Activated CD4-positive, alpha-beta T cell treated with anti-CD3 and anti-CD28 coated beads, Interleukin-2, amount 50 U/mL, for 4 hours (primary cell): ENCODE results near the gene CDK6.
A peak's percentile ranks its signal among the peaks of the same experiment; 100 is the strongest.

Experiments used
- DNase-seq, 2 experiments: peaks; one replicate each; pipeline ENCODE4 v3.0.0-alpha.2; 2020

CDK6 gene

DNA sequence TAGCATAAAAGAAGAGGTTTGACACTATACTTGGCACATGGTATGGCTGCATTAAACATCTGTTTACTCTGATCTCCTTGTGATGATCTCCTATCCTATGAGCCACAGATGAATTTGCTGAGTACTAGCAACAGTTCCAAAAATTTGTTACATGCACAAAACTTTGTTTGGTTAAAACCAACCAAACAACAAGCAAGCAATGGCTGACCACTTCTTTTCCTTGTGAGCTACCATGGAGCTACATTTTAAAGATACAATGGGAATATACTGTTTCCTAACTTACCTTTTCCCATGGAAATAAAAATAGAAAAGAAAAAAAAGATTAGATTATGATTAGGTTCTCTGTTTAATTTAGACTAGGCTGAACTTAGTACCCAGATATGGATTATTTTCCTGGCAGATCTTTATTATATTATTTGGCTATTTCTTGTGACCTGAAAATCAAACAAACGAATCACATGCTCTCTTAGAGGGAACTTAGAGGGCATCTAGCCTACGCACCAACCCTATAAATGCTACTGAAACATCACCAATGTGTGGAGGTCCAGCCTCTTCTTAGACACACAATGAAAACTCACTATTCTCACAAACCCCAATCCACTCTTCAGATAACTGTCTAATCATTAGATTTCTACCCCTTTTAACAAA is 166.0 kb downstream of the CDK6 start:
- DNase-seq: no peak

DNA sequence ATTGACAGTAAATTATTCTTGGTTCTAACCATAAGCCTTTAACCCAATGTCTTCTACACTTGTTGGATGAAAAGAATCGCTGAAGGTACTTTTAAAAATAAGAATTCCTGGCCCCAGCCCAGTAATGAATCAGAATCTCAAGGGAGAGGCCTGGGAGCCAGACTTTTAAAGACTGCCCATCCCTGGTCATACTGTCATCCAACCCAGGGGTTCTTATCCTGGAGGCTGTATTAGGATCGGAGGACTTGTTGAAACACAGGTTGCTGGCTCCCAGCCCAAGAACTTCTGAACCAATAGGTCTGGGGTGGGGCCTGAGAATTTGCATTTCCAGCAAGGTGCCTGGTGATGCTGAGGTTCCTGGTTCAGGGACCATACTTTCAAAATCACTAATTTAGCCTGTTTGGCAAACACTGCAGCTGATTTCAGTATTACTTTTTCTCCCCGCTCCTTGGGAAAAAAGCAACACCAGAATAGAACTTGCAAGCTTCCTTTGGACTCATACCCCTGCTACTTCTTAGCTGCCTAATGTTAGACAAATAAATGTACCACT is 166.7 kb downstream of the CDK6 start:
- DNase-seq: no peak

DNA sequence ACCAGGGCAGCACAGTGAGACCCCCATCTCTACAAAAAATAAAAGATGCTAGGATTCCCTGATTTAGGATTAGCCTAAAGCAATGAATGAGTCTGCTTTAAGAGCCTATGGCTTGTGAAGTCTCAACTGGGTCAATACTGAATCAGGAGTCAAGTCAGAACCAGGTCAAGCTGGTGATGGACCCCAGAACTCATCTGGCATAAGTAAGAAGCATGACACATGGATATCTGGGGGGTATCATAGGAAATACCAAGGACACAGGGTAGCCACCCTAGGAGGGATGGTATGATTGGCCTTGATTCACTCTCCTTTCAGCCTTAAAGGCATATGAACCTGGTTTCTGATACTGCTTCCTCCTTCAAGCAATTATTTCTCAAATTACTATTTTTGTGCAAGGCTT is 167.8 kb downstream of the CDK6 start:
- DNase-seq: no peak

DNA sequence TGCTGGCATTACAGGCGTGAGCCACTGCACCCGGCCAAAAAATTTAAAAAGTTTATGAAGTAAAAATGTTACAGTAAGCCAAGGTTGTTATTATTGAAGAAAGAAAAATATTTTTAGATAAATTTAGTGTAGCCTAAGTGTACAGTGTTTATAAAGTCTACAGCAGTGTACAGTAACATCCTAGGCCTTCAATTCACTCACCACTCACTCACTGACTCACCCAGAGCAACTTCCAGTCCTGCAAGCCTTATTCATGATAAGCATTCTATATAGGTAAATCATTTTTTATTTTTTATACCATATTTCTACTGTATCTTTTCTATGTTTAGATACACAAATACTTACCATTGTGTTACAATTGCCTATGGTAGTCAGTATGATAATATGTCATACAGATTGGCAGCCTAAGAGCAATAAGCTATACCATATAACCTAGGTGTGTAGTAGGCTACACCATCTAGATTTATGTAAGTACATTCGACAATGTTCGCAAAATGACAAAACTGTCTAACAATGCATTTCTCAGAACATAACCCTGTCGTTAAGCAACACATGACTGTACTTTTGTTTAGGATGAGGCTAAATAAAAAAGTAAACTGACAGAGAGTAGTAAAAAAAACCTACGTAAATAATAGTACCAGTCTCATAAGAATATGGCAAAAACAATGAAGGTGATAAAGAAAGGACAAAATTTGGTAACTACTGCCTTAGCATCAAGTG is 168.4 kb downstream of the CDK6 start:
- no peak for DNase-seq

DNA sequence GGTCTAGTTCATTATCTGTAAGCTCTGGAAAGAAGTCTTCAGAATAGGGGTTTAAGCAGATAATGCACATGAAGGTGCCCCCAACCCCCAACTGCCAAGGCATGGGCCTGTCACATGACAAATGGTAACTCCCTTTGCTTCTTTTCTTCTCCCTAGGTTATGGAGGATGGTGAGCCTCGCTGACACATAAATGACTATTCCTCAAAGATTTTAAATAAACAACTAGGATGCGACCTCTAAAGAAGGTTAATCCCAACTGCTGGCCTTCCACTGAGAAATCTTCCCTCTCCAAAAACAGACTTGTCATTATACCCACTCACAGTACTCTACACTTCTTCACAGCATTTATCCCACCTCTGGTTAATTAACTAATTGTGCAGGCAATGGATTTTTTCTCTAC is 170.4 kb downstream of the CDK6 start:
- no peak for DNase-seq

DNA sequence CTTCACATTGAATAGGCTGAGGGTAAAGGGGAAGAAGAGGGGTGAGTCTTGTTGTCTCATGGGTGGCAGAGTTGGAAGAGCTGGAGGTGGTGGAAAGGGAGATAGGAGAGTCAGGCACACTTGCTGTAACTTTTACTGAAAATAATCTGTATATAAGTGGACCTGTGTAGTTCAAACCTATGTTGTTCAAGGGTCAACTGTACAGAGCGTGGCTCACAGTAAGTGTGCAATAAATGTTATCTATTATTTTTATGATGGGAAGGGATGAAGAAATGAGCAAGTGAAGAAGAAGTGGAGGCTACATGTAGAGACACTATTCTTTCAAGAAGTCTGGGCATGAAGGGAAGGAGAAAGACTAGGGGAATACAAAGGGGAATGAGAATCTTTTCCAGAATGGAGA is 174.7 kb downstream of the CDK6 start:
- no peak for DNase-seq

DNA sequence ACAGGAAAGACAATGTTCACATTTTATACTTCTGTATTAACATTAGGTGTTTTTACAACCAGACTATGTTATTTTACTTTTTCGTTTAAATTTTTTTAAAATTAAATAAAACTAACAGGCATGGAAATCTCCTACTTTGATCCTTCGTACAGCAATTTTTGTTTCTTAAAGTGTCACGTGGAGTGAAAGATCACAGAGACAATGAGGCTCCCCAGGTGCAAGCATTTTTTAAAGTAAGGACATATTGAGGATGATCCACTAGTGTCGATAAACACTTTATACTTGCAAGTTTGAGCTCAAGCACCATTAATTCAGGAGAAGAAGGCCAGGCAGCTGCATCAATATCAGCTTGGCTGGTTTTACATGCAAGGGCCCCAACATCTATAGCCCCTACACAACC is 177.7 kb downstream of the CDK6 start:
- no peak for DNase-seq

DNA sequence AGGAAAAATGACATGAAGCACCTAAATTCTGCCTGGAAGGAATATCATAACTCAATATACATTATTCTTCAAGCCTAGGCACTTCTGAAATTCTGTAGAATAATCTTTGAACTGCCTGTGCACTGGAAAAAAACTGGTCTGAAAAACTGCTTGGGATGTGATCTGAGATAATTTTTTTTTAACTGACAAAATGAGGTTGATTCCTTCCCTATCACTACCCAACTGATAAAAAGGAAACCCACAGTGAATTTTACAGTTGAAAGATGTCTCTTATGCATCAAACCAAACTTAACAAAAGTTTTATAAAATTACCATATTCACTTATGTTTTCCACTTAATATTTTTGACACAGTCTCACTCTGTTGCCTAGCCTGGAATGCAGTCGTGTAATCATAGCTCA is 179.0 kb downstream of the CDK6 start:
- no peak for DNase-seq

DNA sequence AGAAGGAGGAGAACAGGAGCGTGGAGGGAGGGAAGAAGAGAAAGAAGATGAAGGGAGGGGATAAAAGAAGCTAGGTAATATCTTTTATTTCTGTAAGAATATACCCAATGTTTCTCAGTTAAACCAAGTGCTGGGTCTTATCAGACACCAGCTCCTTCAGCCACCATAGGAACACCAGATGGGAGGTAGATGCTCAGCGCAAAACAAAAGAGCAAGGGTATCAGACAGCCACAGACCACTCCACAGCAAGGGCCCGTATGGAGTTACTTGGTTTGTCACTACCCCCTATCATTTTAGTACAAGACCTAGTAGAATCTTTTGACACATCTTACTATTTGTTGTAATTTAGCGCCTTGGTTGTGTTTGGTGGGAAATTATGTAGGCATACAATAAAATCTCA is 180.3 kb downstream of the CDK6 start:
- DNase-seq: no peak

DNA sequence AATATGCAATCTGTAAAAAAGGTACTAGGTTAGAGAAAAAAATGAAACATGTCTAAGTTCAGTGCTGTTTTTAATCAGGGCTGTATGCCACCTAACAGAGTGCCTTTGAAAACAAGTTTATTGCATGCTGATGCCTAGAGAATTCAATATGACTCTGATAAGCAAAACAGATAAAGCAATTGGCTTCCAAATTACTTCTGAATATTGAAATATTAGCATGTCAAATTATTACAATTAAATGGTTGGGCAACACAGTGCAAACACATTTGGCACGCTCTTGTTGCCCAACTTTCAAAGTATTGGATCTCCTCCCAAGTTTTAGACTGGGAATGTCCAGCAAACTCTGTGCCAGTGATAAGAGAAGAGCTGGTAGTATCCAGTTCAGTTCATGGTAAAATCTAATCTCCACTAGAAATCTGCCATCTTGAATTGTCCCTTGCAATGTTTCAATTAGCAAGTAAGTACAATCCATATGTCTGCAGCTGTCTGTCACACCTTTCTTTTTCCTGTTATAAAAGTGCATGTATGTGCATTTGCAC is 181.0 kb downstream of the CDK6 start:
- DNase-seq: no peak

DNA sequence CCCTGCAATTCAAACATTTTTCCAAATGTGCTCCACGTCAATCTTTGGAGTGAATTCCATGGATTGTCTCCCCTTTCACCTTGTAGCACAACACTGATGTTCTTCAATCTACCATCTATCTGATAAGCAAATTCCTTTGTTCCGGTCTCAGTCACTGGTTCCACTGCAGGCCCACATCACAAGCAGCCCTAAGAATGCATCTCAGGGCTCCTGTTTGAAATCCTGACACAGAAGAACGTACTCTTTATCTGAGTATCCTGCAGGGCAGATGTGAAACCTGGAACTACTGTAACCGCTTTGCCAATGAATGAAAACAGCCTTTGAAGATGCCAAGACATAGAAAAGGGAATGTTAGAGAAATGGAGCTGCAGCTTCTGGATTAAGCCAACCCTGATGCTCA is 183.2 kb downstream of the CDK6 start:
- no peak for DNase-seq

DNA sequence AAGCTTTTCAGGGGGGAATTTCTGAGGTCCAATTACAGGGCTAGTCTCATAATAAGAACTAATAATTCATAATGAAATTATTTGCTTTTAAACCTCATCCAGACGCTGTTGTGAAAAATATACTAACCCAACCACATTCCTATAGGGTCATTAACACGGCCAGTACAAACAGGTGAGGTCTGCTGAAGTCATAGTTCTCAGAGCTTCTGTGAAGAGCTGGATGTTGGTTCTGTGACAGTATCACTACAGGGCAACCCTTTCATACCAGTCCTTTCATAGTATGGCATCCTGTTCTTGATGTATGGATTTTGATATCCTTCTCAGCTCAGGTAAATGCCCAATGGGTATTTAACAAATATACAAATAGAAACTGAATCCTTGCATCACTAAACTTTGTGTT is 183.8 kb downstream of the CDK6 start:
- DNase-seq: no peak

DNA sequence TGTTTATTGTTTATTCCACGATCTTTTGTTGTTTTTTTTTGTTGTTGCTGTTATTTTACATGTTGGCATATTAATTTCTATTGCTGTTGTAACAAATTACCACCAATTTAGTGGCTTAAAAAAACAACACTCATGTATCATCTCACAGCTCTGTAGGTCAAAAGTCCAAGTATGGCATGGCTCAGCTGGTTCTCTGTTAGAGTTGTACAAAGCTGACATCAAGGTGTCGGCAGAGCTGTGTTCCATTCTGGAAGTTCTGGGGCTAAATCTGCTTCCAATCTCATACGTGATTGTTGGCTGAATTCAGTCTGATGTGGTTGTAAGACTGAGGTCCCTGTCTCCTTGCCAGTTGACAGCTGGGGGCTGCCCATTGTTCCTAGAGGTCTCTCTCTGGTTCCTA is 186.0 kb downstream of the CDK6 start:
- DNase-seq: no peak

DNA sequence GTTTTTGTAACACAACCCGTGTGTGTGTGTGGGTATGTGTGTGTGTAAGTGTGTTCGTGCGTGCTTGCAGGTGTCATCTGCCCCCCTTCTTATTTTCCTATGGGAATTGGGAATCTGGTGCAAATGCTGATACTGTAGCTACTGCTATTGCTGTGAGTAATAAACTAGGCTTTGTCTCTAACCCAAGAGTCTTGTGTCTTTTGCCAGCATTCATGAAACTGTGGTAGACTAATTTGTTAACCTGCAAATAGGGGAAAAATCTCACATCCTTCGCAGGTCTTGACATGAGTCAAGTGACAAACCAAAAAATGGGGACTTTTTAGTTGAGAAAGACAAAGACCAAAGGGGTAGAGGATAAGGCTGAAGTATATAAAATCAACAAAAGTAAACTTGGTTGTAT is 188.3 kb downstream of the CDK6 start:
- DNase-seq: no peak

DNA sequence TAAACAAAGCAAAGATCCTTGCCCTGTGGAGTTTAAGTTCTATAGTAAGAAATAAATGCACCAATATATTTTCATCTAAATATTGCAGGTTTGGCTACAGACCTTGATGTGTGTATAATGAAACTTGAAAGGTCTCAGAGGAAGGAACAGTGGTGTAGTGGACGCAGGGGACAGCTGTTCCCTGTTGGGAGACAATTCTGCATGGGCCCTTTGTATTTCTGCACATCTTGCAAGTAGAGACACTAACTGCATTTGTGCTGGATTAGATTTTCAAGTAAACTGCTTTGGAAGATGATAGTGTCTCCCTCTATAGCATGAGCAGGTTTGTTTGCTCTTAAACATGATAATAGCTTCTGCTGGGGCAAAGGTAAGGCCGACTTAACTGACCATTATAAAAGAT is 188.7 kb downstream of the CDK6 start:
- no peak for DNase-seq

DNA sequence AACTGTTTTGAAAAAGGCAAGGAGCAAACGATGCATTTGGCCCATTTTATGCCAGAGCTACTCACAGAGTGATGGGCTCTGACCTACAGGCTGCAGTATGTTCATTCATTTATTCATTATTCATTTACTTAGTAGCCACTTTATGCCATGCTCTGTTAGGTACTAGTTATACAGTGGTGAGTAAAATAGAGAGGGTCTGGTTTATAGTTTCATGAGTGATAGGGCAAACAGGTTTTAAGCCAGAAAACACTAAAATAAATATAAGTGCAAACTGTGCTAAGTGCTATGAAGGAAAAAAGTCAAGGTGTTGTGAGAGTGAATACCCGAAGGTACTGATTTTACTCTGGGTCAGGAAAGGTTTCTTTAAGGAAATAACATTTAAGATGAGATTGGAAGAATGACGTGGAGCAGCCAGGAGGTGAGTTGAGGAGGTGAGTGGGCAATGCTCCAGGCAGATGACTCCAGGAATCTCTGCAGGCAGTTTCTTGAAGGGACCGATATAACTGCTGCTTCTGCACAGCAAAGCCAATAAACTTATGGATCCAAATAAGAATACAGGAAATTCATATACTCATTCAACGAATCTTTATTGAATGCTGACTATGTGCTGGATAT is 189.3 kb downstream of the CDK6 start:
- no peak for DNase-seq

DNA sequence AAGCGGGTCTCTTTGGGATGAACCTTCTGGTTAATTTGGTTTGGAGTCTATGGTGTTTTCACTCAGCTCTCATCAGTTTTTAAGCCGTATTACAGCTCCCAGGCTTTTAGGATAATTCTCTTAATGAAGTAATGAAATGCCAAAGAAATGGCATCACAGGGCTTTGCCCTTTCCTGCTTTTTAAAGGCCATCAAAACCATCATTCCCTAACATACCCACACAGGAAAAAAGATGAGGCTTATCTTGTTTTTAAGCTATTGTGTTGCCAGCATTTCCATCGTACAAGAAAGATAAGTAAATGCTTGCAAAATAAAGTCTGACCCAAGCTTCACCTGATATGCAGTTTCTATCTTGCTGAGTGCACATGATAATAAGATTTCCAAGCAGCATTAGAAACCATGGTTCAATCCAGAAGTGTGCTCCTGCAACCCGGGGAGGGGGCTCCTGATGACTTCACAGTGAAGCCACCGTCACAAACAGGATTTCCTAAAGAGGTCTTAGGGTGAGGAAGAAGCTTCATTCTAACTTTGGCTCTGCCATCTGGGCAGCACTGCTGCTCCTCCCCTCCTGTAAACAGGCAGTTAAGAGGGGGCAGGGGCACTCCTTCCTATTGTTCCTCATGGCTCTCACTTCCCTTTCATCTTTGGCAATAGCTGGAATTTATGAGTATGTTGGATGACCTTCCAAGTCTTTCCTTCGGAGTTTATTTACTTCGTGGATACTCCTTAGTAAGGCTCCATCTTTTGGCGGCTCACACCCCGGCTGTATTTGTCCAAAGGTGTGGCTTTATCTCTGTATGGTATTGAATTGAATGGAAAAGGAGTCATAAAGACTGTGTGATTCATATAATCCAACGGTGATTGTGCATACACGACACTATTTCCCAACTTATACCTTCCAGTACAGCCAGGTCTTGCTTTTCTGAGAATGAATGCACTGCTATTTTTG is 191.0 kb downstream of the CDK6 start:
- DNase-seq: no peak

DNA sequence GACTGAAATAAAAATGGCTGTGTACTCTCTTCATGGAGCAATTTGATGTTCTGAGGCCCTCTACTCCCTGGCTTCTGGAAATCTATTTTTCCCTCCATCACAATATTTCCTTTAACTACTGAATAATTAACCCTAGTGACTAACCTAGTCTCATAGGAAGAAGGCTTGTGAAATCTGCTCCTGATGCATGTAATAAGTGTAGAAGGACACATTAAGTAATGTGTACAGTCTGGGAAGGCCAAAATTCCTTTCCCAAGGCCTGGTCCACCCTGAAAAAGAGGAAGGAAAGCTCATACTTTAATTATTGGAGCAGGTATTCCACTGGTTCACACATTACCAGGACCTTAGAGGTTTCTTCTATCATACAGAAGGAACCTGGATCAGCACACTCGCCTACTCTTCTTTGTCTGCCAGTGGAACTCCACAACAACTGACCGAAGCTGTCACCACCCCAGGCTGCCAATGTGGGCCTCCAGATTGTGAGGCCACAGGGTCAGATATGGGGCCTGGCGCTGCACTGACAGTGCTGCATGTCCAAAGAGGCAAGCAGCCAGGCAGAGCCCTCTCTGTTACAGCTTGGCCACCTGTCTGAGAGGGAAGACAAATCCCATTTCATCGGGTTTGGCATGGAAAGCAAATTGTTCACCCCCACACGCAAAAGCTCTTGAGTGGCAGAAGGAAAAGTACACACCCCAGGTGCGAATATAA is 191.8 kb downstream of the CDK6 start:
- no peak for DNase-seq

DNA sequence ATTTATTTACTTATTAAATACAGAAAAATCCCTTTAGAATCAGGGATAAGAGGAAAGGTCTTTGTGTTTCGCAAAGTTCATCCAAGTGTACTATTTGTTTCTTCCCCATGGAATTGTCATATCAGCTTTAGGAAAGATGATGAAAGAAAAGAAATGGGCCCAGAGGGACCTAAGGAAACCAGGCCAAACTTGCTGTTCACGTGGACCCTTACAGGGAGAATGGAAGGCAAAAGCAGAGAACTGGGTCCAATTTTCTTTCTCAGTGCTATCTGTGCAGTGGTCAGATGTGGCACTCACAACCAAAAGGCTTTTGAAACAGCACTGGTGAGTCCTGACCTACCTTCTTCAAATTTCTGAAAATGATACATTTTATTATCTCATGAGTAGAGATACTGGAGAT is 192.6 kb downstream of the CDK6 start:
- DNase-seq: no peak

DNA sequence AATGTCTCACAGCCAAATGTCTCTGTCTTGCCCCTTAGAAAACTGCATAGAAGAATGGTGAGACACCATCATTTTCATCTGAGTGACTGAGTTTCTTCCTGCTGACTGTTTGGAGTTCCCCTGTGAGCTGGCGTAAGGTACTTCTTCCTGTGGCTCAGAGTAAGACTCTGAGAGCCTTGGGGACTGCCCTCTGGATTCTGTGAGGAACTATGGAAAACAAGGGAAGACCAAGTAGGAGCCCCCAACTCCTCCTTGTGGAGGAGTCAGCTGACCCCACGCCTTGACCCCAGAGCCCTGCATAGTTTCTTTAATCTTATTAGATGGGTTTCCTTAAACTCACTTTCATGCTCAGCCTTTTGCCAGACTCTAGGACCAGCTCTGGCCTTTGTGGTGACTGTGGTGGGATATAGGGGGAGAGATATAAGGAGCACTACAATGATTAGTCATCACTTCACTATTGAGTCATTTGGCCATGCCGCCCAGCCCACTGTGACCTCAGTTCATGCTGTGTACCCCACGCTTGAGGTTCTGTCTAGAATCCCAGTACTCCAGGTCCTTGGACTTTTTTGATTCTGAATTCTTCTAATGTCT is 194.4 kb downstream of the CDK6 start:
- DNase-seq: peak; percentile 44 to 45

DNA sequence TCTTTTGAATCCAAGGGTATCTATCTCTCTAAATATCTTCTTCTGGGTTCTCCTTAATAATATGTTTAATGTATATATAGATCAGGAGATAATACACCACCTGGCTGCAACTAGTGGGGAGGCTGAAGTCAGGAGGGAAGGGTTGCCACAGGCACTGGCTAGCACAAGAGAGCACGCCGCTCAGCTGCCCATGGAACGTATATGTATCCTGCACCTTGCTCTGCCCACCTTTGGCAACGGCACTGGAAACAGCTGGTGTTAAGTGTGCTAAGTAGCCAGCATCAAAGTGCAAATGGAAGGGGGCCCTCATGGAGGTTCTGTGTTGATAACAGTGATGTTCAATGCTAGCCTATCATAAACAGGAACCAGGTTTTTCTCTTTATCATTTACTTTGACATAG is 196.4 kb downstream of the CDK6 start:
- no peak for DNase-seq
